Kidney epithelial cell (primary cell): ENCODE data around the gene ANKRD35. TPM values are rescaled to one million over a fixed set of nuclear protein-coding genes. Genes with fewer than 3 reads are reported as not detected.
A peak's percentile ranks its signal among the peaks of the same experiment; 100 is the strongest.

ENCODE experiments used
- DNase-seq: peaks from one replicate; pipeline ENCODE4 v3.0.0-alpha.2; 2010; ENCODE audit warnings: low read depth
- H3K27me3 ChIP-seq: 2 replicates; pipeline ENCODE4 v1.6.0; 2011; ENCODE audit warnings: low read length; ENCODE audit not compliant: control insufficient read depth, insufficient read depth
- H3K36me3 ChIP-seq: 2 replicates; pipeline ENCODE4 v1.5.1; 2011; ENCODE audit warnings: low read length; ENCODE audit not compliant: control insufficient read depth, insufficient read depth
- H3K4me3 ChIP-seq: 2 replicates; pipeline ENCODE4 v1.5.1; 2011; ENCODE audit warnings: low read depth, mild to moderate bottlenecking, control low read depth, low read length
- CTCF ChIP-seq: IDR thresholded peaks from 2 replicates; pipeline ENCODE4 v1.5.1; 2011; ENCODE audit warnings: mild to moderate bottlenecking, moderate library complexity, low read length, control low read depth, inconsistent platforms; ENCODE audit not compliant: insufficient read depth, poor library complexity, severe bottlenecking
- total RNA-seq: library from RNA; depleted of rRNA; stranded (reverse); fragments of >200 nt; gene quantifications from 2 replicates; pipeline ENCODE4 v1.2.3, GENCODE V29; 2015

ANKRD35 gene
- total RNA-seq, 1 donor from 2014 or later, result not detected

GRCh38 chr1:145895471-145895870 lies 9.8 kb upstream of the ANKRD35 start:
- DNase-seq, result no peak
- no peak for TF ChIP-seq CTCF
- no peaks in the 10 kb centered on the region for H3K27me3 ChIP-seq
- H3K4me3 ChIP-seq, result no peak overlapping the region
- H3K36me3 ChIP-seq, result no peaks in the 10 kb centered on the region

- Histone ChIP-seq H3K27me3 (no peaks in the 10 kb centered on the region), H3K36me3 (no peaks in the 10 kb centered on the region), H3K4me3 (no peak overlapping the region)
- no peak for DNase-seq
- no peak for TF ChIP-seq CTCF
These were observed 7.8 kb upstream of the ANKRD35 start for GRCh38 chr1:145893306-145894055.

GRCh38 chr1:145892486-145893087 lies 6.9 kb upstream of the ANKRD35 start:
- no peaks in the 10 kb centered on the region for H3K27me3 ChIP-seq
- H3K4me3 ChIP-seq, result no peak overlapping the region
- no peak for TF ChIP-seq CTCF
- no peak for DNase-seq
- H3K36me3 ChIP-seq, result no peaks in the 10 kb centered on the region

- Histone ChIP-seq H3K27me3 (no peaks in the 10 kb centered on the region), H3K4me3 (no peak overlapping the region), H3K36me3 (no peaks in the 10 kb centered on the region)
- TF ChIP-seq CTCF, result peak; percentile 99
- peak; percentile 99 for DNase-seq
These were observed 6.2 kb upstream of the ANKRD35 start for GRCh38 chr1:145891587-145892485.

GRCh38 chr1:145891143-145891542 lies 5.5 kb upstream of the ANKRD35 start:
- no peak for TF ChIP-seq CTCF
- no peaks in the 10 kb centered on the region for H3K27me3 ChIP-seq
- no peak overlapping the region for H3K4me3 ChIP-seq
- peak; percentile 42 for DNase-seq
- H3K36me3 ChIP-seq, result no peaks in the 10 kb centered on the region
